K562 (cell line): ENCODE data around the gene TMEM45A. TPM values are rescaled to one million over a fixed set of nuclear protein-coding genes. Genes with fewer than 3 reads are reported as not detected.

Experiments
- ATAC-seq: fragments of 200-7000 bp; cut with Tn5 transposase; 3 replicates; pipeline ENCODE4 v1.9.1; 2020; ENCODE audit warnings: moderate library complexity
- BruUV-seq: library from RNA; stranded (reverse); fragments of 400-500 nt; replicated peaks from 2 replicates; lab custom pipeline; 2021; lab: Mats Ljungman, UMichigan
- CTCF ChIA-PET: fragments of 300-600 bp; formaldehyde crosslinking; extraction: SDS; loops from one replicate; lab custom pipeline; 2021; ENCODE audit warnings: low intra/inter-chr PET ratio; lab: Yijun Ruan, JAX
- POLR2A ChIA-PET: fragments of 300-600, 350-650 bp; sonication (Branson Sonifier 250); formaldehyde crosslinking; extraction: SDS; loops from one replicate; lab custom pipeline; 2021; ENCODE audit warnings: antibody characterized with exemption, inconsistent platforms; lab: Yijun Ruan, JAX
- DNase-seq, 4 experiments: peaks; one replicate each; pipeline versions ENCODE4 v3.0.0 to v3.0.0-alpha.2; 2011 to 2018; ENCODE audit warnings: low spot score in 3 of 4, mixed read lengths in 3 of 4; ENCODE audit errors: extremely low read depth in 1 of 4
- FAIRE-seq: peaks from 2 replicates; lab custom pipeline; 2011; peaks lifted over from hg19 to GRCh38; lab: Jason Lieb, UNC
- H2AFZ ChIP-seq: 2 replicates; pipeline ENCODE4 v1.6.0; 2011; ENCODE audit warnings: low read depth, low read length, control low read depth, inconsistent platforms
- H3K27ac ChIP-seq: fragments of 200-600 bp; 3 replicates; pipeline ENCODE4 v1.8.0; 2011; ENCODE audit warnings: low read depth, mild to moderate bottlenecking, control low read depth, inconsistent platforms, low read length, moderate library complexity, mixed read lengths; ENCODE audit errors: extremely low read depth
- H3K27me3 ChIP-seq, 2 experiments: fragments of 300-600 bp in 1 of 2; 2 replicates in 1 of 2; 3 replicates in 1 of 2; pipeline versions ENCODE4 v1.6.0 to v1.8.0; 2011; ENCODE audit warnings: inconsistent platforms in 2 of 2, low read length in 2 of 2, mild to moderate bottlenecking in 1 of 2, mixed read lengths in 1 of 2, moderate library complexity in 1 of 2; ENCODE audit not compliant: control insufficient read depth in 2 of 2, insufficient read depth in 2 of 2
- H3K36me3 ChIP-seq: fragments of 300-600 bp; 3 replicates; pipeline ENCODE4 v1.8.0; 2011; ENCODE audit warnings: mild to moderate bottlenecking, low read length, inconsistent platforms; ENCODE audit not compliant: control insufficient read depth, insufficient read depth
- H3K4me1 ChIP-seq, 2 experiments: fragments of 200-600 bp in 1 of 2; replicated peaks in 1 of 2; 2 replicates in 1 of 2; 3 replicates in 1 of 2; pipeline versions ENCODE4 v1.5.1 to v1.8.0; 2011; ENCODE audit warnings: inconsistent platforms in 2 of 2, low read length in 2 of 2, mild to moderate bottlenecking in 1 of 2, mixed read lengths in 1 of 2, moderate library complexity in 1 of 2; ENCODE audit not compliant: control insufficient read depth in 2 of 2, insufficient read depth in 2 of 2
- H3K4me2 ChIP-seq: 2 replicates; pipeline ENCODE4 v1.6.1; 2011; ENCODE audit warnings: low read length, control low read depth, inconsistent platforms, mixed read lengths; ENCODE audit not compliant: insufficient read depth
- H3K4me3 ChIP-seq: fragments of 200-600 bp; sonication (generic), shearing (Covaris generic); 2 replicates; pipeline ENCODE4 v1.5.1; 2016; ENCODE audit warnings: control low read depth, inconsistent platforms
- H3K79me2 ChIP-seq: fragments of 200-600 bp; 3 replicates; pipeline ENCODE4 v1.8.0; 2011; ENCODE audit warnings: low read length, inconsistent platforms; ENCODE audit not compliant: control insufficient read depth, insufficient read depth
- H3K9ac ChIP-seq, 2 experiments: 2 replicates each; pipeline versions ENCODE4 v1.6.0 to v1.6.1; 2011; ENCODE audit warnings: low read depth in 2 of 2, low read length in 2 of 2, control low read depth in 1 of 2, inconsistent platforms in 1 of 2, mild to moderate bottlenecking in 1 of 2, mixed read lengths in 1 of 2; ENCODE audit not compliant: insufficient read depth in 1 of 2
- H3K9me1 ChIP-seq: one replicate; pipeline ENCODE4 v1.6.0; 2011; ENCODE audit warnings: inconsistent platforms, mild to moderate bottlenecking, low read length, moderate library complexity; ENCODE audit not compliant: control insufficient read depth, insufficient read depth
- H3K9me3 ChIP-seq: replicated peaks from 2 replicates; pipeline ENCODE4 v1.5.1; 2011; ENCODE audit warnings: low read depth, low read length, inconsistent platforms; ENCODE audit not compliant: control insufficient read depth, insufficient read depth
- H4K20me1 ChIP-seq: replicated peaks from 2 replicates; pipeline ENCODE4 v1.6.1; 2011; ENCODE audit warnings: low read length, inconsistent platforms, mixed read lengths; ENCODE audit not compliant: control insufficient read depth, insufficient read depth
- CTCFL ChIP-seq: IDR thresholded peaks from 2 replicates; pipeline ENCODE4 v1.6.1; 2011; ENCODE audit warnings: borderline replicate concordance, low read depth, mild to moderate bottlenecking, moderate library complexity, low read length; ENCODE audit not compliant: insufficient read depth, poor library complexity, severe bottlenecking
- HDAC8 ChIP-seq: fragments of 450-650 bp; IDR thresholded peaks from 2 replicates; pipeline ENCODE4 v1.6.1; 2016; ENCODE audit warnings: mild to moderate bottlenecking, missing genetic modification characterization, moderate library complexity, missing compliant biosample characterization
- MTA2 ChIP-seq: fragments of 450-650 bp; IDR thresholded peaks from 2 replicates; pipeline ENCODE4 v1.6.1; 2016; ENCODE audit warnings: low read depth
- ZNF3 ChIP-seq: fragments of 250-450 bp; sonication (Bioruptor Pico); IDR thresholded peaks from 2 replicates; pipeline ENCODE4 v1.5.0; 2021; ENCODE audit warnings: mild to moderate bottlenecking, moderate library complexity
- whole genome bisulfite sequencing: fragments of 100-300 bp; shearing (Covaris generic); methylation state at CpG from one replicate; pipeline ENCODE4 v1.1.6; 2016; ENCODE audit warnings: low coverage, mixed read lengths; ENCODE audit not compliant: insufficient coverage; ENCODE audit errors: missing lambda C conversion rate; 5-methylcytosine and 5-hydroxymethylcytosine counted together
- in situ Hi-C: fragments of 300-500 bp; cut with MboI; formaldehyde crosslinking; loops from 4 replicates; pipeline ENCODE4 v1.15.0; 2018; ENCODE audit warnings: inconsistent platforms, mixed read lengths
- intact Hi-C: fragments of 100-400 bp; cut with micrococcal nuclease; formaldehyde crosslinking; loops from 2 replicates; pipeline ENCODE4 v1.14.2; 2022
- polyA plus RNA-seq, 8 experiments: library from polyadenylated mRNA; depleted of rRNA in 4 of 8; stranded (reverse) in 5 of 8; unstranded in 3 of 8; fragments of >200 nt; fragmentation: Nextera tagmentation in 2 of 8; fragmentation: Illumina TruSeq in 1 of 8; extraction: Ambion mirVana in 2 of 8; extraction: Trizol in 1 of 8; gene quantifications; 2 replicates each; pipeline versions ENCODE4 v1.2.1 to v1.2.3, GENCODE V29; 2011 to 2014; ENCODE audit warnings: inconsistent platforms in 1 of 8, missing spikeins in 1 of 8
- total RNA-seq, 7 experiments: library from RNA; depleted of rRNA in 6 of 7; stranded (reverse); fragments of >200 nt in 6 of 7; fragmentation: Illumina TruSeq in 2 of 7; extraction: Trizol in 2 of 7; gene quantifications; 2 replicates each; pipeline versions ENCODE4 v1.2.1 to v1.2.3, GENCODE V29; 2011 to 2021; ENCODE audit warnings: low replicate concordance in 1 of 7

The TMEM45A gene
- total and polyA plus RNA-seq, 9 of the 15 experiments (the other 6 are each of a cell fraction or from before 2014, with no cell fraction given), result 0.41 to 4.1 (median 0.95) TPM

- H3K27ac ChIP-seq, result no peak overlapping the region
- no peaks in the 10 kb centered on the region for H3K36me3 ChIP-seq
- H3K4me3 ChIP-seq, result no peak overlapping the region
- FAIRE-seq (no peak), ATAC-seq (no peak), DNase-seq (no peak)
- CTCF ChIA-PET, result no interaction called here
- POLR2A ChIA-PET, result interaction anchor here (0.7 kb wide), 1 partner anchor 73 kb away, joined by 3 read pairs; no protein-coding TSS in a partner anchor
- no TSS peak for BruUV-seq
- intact Hi-C loops (no loop called here), in situ Hi-C loops (no loop called here)
- no peak overlapping the region for H3K4me2 ChIP-seq
- no peaks in the 10 kb centered on the region for H3K9me3 ChIP-seq
- no peak overlapping the region for H3K9ac ChIP-seq
- no peak overlapping the region for H2AFZ ChIP-seq
- WGBS, result 17% methylated on average over 3 of the region's 3 CpGs
- H3K79me2 ChIP-seq, result no peaks in the 10 kb centered on the region
- H3K27me3 ChIP-seq, result no peaks in the 10 kb centered on the region
- no peaks in the 10 kb centered on the region for H4K20me1 ChIP-seq
- no peaks in the 10 kb centered on the region for H3K4me1 ChIP-seq
- no peaks in the 10 kb centered on the region for H3K9me1 ChIP-seq
- TF ChIP-seq HDAC8, result no peak
- TF ChIP-seq, all 486 proteins: peak for 0
Measured at GRCh38 chr3:100584101-100584660, 91.8 kb downstream of the TMEM45A start.

GRCh38 chr3:100586832-100587231 lies 94.4 kb downstream of the TMEM45A start:
- ATAC-seq, result no peak
- CTCF ChIA-PET, result no interaction called here
- intact Hi-C loops, result no loop called here

More at GRCh38 chr3:100586832-100587231, 94.4 kb downstream of the TMEM45A start:
- Histone ChIP-seq H2AFZ (no peak overlapping the region), H3K27me3 (no peaks in the 10 kb centered on the region), H4K20me1 (no peaks in the 10 kb centered on the region), H3K9me3 (no peaks in the 10 kb centered on the region), H3K4me2 (no peak overlapping the region), H3K4me3 (no peak overlapping the region), H3K9ac (no peak overlapping the region), H3K4me1 (no peaks in the 10 kb centered on the region; a peak in 1 of 5 replicates), H3K36me3 (no peaks in the 10 kb centered on the region), H3K79me2 (no peaks in the 10 kb centered on the region)
- POLR2A ChIA-PET, result interaction anchor here (0.9 kb wide), 1 partner anchor 10 kb away, joined by 3 read pairs; no protein-coding TSS in a partner anchor
- no peak for DNase-seq
- no peak for TF ChIP-seq MTA2
- no peak for TF ChIP-seq ZNF3 (CRISPR knock-in tag)
- TF ChIP-seq CTCFL, result no peak
- TF ChIP-seq, all 486 proteins: peak for 0
- in situ Hi-C loops, result no loop called here
- FAIRE-seq, result no peak
- Histone ChIP-seq H3K9me1 (no peaks in the 10 kb centered on the region), H3K27ac (no peak overlapping the region)
- 10% methylated on average over 1 of the region's 3 CpGs for WGBS
- no TSS peak for BruUV-seq
